HL-60 (cell line): ENCODE results near the gene CWC25. TPM values are rescaled to one million over a fixed set of nuclear protein-coding genes. Genes with fewer than 3 reads are reported as not detected.
A peak's percentile ranks its signal among the peaks of the same experiment; 100 is the strongest.

Experiments
- DNase-seq, 2 experiments: peaks; one replicate each; pipeline ENCODE4 v3.0.0-alpha.2; 2010 to 2020; ENCODE audit warnings: low read depth in 1 of 2, low spot score in 1 of 2
- H3K27ac ChIP-seq: fragments of 250-450 bp; sonication (Bioruptor Pico); replicated peaks from 2 replicates; pipeline ENCODE4 v1.5.1; 2020; ENCODE audit warnings: mild to moderate bottlenecking, moderate library complexity
- H3K27me3 ChIP-seq: fragments of 250-450 bp; sonication (Bioruptor Pico); 2 replicates; pipeline ENCODE4 v1.5.1; 2021; ENCODE audit warnings: mild to moderate bottlenecking, moderate library complexity; ENCODE audit not compliant: insufficient read depth, poor library complexity, severe bottlenecking
- H3K4me3 ChIP-seq: replicated peaks from 2 replicates; pipeline ENCODE4 v1.5.1; 2011; ENCODE audit warnings: mild to moderate bottlenecking, control low read depth, low read length; ENCODE audit not compliant: insufficient read depth
- GABPA ChIP-seq: IDR thresholded peaks from 2 replicates; pipeline ENCODE4 v1.6.1; 2012; ENCODE audit warnings: low read depth
- POLR2AphosphoS5 ChIP-seq: IDR thresholded peaks from 2 replicates; pipeline ENCODE4 v1.6.1; 2012; ENCODE audit warnings: low read depth
- REST ChIP-seq: IDR thresholded peaks from 2 replicates; pipeline ENCODE4 v1.6.1; 2012; ENCODE audit warnings: low read depth; ENCODE audit not compliant: insufficient replicate concordance
- SPI1 ChIP-seq: IDR thresholded peaks from 2 replicates; pipeline ENCODE4 v1.6.1; 2012; ENCODE audit warnings: low read depth, mild to moderate bottlenecking, borderline replicate concordance
- microRNA-seq: library from miRNA; unstranded; fragments of <30 nt; microRNA quantifications from one replicate; pipeline ENCODE4, GENCODE V29; 2018
- TF ChIP-seq, protein P1 (sequence below): IDR thresholded peaks from one replicate; pipeline ENCODE4 v1.5.1; 2011; ENCODE audit warnings: low read length, control low read depth, inconsistent platforms; ENCODE audit not compliant: insufficient read depth

CWC25 gene

GRCh38 chr17:38751808-38752307 is 73.3 kb downstream of the CWC25 start:
- DNase-seq: peak; percentile 72 to 76
- TF ChIP-seq SPI1 (no peak), GABPA (no peak), REST (no peak), POLR2AphosphoS5 (no peak)
- TF ChIP-seq, protein P1, sequence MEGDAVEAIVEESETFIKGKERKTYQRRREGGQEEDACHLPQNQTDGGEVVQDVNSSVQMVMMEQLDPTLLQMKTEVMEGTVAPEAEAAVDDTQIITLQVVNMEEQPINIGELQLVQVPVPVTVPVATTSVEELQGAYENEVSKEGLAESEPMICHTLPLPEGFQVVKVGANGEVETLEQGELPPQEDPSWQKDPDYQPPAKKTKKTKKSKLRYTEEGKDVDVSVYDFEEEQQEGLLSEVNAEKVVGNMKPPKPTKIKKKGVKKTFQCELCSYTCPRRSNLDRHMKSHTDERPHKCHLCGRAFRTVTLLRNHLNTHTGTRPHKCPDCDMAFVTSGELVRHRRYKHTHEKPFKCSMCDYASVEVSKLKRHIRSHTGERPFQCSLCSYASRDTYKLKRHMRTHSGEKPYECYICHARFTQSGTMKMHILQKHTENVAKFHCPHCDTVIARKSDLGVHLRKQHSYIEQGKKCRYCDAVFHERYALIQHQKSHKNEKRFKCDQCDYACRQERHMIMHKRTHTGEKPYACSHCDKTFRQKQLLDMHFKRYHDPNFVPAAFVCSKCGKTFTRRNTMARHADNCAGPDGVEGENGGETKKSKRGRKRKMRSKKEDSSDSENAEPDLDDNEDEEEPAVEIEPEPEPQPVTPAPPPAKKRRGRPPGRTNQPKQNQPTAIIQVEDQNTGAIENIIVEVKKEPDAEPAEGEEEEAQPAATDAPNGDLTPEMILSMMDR: no peak
- H3K27me3 ChIP-seq: peaks cover 34% of the 10 kb centered on the region
- peak overlapping the region; percentile 70 for H3K4me3 ChIP-seq
- H3K27ac ChIP-seq: peak overlapping the region; percentile 80

GRCh38 chr17:38751144-38751807 is 73.8 kb downstream of the CWC25 start:
- H3K27ac ChIP-seq: no peak overlapping the region
- H3K27me3 ChIP-seq: peaks cover 40% of the 10 kb centered on the region
- TF ChIP-seq REST: no peak
- TF ChIP-seq, protein P1: no peak
- 0 out of 2 replicates have a peak, but pooled peaks have one; percentile 21 for TF ChIP-seq SPI1
- no peak for DNase-seq
- H3K4me3 ChIP-seq: peak overlapping the region; percentile 70

Small RNA genes within 50 kb of the gene (microRNA-seq; reads per million reads assigned to microRNA genes)
- not detected for gene MIR4727
